Measurements from ENCODE around the gene RPS19.
A peak's percentile ranks its signal among the peaks of the same experiment; 100 is the strongest.
"Not testable (repeated sequence)": the region's sequence is repeated elsewhere in the genome, so short reads cannot be mapped to it uniquely, and the experiment has no call there.

Gene RPS19

DNA sequence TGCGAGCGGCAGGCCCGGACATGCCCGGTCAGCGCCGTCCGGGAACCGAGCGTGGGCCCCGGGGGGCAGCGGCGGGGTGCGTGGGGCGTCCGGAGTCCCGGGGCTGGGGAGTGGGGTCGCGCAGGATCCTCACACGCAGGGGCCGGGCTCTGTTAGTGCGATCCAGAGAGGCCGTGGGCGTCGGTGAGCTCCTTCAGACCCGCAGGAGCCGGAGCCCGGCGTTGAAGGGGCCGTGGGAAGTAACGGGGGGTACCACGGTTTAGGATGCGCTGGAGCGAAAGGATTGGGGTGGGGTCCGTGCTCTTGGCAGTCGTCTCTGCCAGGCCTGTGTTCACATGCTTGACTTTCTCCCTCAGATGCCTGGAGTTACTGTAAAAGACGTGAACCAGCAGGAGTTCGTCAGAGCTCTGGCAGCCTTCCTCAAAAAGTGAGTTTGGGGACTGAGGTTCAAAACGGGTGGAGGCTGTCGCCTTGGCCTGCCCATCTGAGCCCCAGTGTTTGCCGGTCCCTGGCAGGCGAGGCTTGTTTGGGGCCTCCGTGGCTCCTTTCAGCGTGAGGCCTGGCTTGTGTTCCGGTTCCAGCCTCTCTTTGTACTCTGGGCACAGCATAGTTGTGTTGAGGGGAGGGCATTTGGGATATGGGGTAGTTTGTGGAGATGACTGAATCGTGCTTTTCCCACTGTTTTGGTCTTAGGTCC, 512 bp downstream of the RPS19 start:
- DNase-seq (ENCODE audit: low read depth), result no peak

DNA sequence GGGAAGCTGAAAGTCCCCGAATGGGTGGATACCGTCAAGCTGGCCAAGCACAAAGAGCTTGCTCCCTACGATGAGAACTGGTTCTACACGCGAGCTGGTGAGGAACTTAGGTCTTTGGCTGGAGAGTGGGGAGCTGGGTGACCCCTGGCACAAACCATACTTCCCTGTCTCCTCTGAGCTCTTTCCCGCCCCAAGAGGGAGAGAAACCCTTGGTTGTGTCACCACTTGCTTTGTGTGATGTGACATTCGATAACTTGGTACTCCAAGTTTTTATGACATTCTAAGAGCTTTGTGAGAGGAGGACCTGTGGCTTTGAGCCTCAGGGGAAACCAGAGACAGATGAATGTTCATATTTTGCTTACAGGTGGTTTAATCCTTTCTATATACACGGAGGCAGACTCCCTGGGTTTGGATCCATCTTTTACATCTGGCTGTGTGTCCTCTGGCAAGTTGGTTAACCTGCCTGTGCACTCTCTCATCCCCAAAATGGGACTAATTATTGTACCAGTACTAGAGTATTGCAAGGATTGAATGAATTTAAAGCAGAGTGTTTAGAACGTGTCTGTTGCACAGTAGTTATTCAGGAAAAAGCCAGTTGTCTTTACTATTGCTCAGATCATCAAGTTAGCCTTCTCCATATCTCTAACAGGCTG, 1.2 kb downstream of the RPS19 start:
- DNase-seq (ENCODE audit: low read depth), result no peak

DNA sequence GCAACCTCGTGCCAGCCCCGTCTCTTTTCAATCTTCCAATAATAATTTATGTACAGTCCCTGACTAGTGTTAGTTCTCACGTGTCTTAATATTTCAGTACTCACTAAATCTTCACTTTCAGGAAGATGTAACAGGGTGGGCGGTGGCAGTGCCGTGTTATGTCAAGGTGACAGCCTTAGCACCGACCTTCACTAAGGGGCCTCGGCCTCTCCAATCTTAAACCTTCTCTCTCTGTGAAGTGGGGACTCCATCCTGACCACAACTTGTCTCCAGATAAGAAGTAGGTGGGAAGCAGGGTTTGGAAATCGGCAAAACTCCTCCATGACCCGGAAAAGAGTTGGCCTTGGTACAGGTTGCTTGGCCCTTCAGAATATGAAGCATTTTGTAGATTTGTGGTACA, 1.8 kb downstream of the RPS19 start:
- DNase-seq (ENCODE audit: low read depth), result no peak

DNA sequence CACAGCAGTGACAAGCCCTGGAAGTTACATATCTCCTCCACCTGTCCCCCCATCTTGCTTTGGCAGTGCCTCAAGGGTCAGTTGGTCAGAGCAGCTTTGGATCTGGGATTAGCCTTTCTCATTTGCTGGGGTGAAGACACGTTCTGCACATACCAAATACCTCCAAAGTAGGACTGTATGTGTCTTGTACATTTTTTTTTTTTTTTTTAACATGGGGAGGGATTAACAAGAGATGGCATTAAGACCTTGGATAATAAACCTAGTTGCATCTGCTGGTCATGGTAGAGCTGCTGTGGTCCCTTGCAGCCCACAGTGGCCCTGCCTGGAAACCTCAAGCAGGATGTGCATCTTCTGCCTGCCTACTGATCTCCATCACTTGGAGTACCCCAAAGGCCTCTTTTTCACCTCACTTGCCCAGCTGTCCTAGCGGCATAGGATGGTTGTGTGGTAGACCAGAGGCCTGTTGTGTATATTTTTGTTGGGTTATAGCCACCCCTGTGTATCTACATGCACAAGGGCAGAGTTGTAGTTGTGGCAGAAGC, 2.5 kb downstream of the RPS19 start:
- no peak for DNase-seq (ENCODE audit: low read depth)

DNA sequence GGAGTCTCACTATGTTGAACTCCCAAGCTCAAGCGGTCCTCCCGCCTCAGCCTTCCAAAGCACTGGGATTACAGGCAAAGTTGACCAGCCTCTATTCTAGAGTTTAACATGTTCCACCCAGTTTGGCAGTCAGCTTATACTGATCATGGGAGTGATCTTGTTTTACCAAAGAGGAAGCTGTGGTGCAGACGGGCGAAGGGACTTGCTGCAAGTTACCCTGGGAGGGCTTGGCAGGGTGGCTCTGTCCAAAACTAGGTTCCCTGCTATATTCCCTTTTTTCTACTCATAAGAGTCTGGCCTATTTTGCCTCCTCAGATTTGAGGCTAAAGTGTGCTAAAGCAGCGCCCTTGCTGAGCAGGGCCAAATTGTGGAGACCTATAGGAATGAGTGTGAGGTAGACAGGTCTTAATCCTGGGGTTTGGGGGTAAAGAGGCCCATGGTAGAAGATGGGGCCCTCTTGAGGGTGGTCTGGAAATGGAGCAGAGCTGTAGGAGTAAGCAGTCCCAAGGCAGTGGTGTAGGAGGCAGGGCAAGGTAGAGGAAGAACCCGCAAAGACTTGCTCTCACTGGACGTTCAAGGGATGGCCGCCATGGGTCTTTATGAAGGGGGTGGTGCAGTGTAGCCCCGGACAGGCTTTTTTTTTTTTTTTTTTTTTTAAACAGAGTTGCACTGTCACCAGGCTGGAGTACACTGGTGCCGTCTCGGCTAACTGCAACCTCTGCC, 3.3 kb downstream of the RPS19 start:
- no peak for DNase-seq (ENCODE audit: low read depth)

DNA sequence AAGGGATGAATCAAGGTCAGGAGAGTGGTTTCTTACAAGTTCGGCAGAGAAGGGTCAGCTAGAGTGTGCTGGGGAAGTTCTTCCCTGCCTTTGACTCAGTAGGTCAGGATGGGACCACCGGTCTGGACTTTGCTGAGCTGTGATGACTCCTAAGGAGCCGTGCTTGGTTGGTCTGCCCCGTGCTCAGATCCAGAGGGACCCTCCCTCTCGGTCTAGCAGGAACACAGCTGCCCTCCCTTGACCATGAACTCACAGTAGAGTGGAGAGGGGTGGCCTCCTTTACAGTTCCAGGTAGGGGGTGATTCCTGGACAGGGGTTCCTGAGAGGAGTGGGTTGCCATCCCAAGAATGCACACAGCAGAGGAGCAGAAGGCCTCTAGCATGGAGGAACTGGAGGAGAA, 4.3 kb downstream of the RPS19 start:
- DNase-seq (ENCODE audit: low read depth), result no peak

DNA sequence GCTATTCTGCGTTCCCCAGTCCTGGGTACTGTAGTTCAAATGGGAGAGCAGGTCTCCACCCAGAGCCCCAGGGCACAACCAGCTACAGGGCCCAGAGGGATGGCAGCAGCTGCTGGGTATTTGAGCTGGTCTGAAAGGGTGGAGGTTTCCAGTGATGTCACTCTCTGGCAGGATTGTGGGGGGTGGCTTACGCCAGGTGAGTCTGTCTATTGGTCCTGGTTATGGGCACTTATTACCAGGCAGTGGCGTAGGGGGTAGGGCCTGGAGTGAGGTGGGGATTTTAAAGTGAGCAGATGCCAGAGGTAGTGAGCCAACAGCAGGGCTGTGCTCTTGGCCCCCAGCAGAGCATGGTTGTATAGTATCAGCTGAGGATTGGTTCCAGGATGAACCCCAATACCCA, 6.2 kb downstream of the RPS19 start:
- DNase-seq (ENCODE audit: low read depth), result no peak

DNA sequence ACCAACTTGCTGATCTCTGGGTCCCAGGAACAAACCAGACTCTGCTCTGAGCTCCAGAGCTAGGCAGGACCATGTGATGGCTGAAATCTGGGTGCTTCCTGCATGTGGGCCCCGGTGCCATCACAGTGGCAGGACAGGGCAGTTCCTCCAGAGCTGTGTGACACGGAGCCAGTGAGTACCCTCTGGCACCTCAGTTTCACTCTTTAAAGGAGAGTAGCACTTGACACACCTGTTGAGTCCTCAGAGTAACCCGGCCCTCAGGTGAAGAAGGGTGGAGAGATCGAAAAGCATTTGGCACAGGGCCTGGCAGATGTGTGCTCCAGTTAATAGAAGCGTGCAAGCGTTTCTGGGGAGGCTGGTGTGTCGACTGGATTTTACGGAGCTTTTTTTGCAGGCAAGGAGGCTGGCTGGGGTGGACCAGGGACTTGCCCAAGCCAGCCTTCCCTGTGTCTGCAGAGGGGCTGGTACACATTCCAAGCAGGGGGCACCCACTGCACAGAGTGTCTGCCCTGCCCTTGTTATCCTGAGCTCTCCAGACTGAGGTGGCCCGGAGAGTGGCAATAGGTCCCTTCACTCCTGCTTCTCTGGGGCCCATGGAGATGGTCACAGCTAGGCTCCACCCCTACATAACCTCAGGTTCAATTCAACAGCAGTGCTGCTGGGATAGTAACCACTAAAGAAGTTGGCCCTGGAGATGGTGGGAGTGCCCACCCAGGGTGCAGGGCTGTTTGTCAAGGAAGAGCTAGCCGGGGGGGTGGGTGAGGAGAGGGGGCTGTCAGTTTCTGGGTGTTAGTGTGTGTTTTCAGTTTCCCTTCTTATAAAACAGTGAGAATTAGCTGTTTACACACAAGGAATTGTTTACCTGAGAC, 8.3 kb downstream of the RPS19 start:
- DNase-seq (ENCODE audit: low read depth), result no peak

DNA sequence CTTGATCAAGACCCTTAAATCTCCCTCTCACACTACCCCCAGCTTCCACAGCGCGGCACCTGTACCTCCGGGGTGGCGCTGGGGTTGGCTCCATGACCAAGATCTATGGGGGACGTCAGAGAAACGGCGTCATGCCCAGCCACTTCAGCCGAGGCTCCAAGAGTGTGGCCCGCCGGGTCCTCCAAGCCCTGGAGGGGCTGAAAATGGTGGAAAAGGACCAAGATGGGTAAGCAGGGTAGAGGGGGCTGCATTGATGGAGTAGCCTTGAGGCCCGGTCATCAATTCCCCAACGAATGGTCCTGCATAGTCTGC, 8.9 kb downstream of the RPS19 start:
- no peak for DNase-seq (ENCODE audit: low read depth)

DNA sequence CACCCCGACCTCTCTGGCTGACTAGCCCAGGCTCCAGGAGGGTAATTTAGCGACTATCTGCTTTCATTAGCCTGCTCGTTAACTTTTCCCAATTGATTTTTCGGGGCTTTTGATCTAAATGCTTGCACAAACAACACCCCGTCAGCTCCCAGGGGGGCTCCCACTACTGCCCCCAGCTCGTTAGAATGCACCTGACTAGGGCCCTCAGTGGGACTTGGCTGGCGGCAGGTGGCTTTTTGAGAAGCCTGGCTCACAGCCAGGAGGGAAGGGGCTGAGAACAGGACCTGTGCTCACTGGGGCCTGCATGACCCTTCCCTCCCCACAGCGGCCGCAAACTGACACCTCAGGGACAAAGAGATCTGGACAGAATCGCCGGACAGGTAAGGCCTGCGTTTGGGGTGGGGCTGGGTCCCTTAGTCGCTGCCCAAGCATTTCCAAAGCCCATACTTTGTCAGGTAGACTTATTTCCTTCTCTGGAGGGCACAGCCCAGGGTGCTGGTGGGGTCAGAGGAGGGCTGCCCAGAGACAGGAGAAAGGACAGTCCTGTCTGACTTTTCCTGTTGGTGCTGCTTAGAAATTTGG, 9.4 kb downstream of the RPS19 start:
- no peak for DNase-seq (ENCODE audit: low read depth)

DNA sequence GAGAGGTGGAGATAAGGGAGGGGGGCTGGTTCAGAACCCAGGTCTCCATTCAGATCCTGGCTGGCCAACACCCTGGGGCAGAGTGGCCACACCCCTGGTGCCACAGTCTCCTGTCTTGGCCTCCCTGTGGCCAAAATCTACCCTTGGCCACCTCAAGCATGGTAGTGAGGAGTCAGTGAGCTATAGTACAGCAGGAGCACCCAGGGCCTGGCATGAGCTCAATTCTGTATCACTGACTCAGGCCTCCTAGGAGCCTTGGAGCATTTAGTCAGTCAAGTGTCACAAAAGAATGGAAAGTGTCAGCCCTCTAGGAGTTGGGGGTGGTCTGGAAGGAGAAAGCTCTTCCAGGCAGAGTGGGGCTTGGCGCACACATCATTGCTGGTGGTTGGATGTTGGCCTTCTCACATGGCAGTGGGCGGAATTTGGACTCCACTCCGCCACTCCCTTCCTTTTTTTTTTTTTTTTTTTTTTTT, 10.4 kb downstream of the RPS19 start:
- DNase-seq (ENCODE audit: low read depth), result no peak

DNA sequence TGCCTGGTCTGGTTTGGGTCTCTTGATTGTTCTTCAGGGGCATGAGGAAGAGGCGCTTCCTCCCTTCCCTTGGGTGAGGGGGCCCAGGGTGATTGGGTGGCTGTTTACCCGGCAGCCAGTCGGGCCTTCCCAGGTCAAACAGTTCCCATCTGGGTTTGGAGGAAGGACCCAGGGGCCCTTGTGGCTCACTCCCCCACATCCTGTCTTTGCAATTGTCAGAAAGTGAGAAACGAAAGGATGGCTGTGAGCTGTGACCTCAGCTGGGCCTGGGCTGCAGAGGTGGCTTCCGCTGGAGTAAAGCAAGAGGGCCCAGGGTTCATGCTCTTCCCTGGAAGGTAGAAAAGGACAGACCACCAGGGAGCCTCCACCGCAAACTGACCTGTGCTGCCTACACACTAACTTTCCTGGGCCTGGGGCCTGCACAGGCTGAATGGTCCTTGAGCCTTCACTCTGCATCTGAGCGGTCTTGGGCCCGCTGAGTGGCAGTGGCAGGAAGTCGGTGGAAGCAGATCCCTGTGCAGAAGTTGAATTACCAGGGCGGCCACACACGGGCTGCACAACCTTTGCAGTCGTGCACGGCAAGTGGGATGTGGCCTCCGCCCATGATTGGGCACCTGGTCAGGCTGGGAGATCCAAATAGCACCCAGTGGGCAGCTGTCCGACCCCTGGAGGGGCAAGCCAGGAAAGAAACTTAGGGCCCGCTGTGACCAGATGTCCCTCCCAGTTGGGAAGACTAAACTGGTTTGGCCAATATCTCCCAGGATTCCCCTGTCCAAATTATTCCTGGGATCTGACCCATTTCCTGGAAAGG, 11.7 kb downstream of the RPS19 start:
- peak; percentile 47 for DNase-seq (ENCODE audit: low read depth)

DNA sequence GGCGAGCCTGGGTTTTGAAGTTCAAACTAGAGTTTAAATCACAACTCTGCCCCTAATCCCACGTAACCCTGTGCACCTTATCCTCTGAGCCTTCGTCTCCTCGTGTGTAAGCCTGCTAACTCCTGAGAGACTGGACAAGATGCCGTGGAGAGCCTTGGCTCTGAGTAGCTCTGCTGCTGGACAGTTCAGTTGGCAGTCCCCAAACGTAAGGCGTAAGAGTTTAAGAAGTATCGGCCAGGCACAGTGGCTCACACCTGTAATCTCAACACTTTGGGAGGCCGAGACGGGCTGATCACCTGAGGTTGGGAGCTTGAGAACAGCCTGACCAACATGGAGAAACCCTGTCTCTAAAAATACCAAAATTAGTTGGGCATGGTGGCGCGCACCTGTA, 12.3 kb downstream of the RPS19 start:
- DNase-seq (ENCODE audit: low read depth), result no peak

DNA sequence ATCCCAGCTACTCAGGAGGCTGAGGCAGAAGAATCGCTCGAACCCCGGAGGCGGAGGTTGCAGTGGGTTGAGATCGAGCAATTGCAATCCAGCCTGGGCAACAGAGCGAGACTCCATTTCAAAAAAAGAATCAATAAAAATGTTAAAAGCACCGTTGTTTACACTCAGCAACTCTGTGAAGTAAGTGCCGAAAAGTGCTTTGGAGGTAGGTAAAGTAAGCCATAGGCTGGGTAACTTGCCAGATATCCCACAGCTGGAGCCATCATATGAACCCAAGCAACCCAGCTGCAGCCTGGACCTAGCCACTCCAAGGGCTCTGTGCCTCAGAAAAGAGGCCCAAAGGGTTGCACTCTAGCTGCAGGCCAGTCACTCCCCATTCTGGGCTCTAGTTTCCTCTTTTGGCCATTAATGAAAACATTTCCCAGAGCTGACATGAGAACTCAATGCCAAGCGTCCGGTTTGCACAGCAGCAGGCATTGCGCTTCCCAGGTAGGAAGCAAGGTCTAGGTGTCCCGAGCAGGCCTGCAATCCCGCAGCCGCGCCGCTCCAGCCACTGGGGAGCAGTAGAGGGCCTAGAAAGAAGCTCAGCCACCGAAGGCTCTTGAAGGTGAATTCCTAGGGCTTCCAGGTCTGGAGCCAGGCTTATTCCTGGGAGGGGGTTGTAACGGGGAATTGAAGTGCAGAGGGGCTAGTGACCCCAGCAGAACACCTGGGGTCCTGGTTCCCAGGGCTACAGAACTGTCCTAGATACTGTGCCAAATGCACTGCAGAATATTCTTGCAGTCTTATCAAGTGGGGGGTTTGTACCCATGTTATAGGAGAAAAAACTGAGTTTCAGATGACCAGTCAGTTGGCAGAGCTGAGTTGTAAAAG, 13.0 kb downstream of the RPS19 start:
- DNase-seq (ENCODE audit: low read depth), result peak; percentile 45

DNA sequence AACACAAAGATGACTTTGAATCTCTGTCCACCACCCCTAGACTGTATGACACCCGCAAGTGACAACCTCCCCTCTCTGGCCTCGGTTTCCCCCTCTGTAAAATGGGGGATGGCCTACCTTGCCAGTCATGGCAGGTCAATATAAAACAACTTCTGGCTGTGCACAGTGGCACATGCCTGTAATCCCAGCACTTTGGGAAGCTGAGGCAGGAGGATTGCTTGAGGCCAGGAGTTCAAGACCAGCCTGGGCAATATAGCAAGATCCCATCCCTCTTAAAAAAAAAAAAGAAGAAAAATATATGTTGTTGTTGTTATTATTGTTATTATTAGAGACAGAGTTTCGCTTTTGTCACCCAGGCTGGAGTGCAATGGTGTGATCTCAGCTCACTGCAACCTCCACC, 15.9 kb downstream of the RPS19 start:
- not testable (repeated sequence) for DNase-seq (ENCODE audit: low read depth)

DNA sequence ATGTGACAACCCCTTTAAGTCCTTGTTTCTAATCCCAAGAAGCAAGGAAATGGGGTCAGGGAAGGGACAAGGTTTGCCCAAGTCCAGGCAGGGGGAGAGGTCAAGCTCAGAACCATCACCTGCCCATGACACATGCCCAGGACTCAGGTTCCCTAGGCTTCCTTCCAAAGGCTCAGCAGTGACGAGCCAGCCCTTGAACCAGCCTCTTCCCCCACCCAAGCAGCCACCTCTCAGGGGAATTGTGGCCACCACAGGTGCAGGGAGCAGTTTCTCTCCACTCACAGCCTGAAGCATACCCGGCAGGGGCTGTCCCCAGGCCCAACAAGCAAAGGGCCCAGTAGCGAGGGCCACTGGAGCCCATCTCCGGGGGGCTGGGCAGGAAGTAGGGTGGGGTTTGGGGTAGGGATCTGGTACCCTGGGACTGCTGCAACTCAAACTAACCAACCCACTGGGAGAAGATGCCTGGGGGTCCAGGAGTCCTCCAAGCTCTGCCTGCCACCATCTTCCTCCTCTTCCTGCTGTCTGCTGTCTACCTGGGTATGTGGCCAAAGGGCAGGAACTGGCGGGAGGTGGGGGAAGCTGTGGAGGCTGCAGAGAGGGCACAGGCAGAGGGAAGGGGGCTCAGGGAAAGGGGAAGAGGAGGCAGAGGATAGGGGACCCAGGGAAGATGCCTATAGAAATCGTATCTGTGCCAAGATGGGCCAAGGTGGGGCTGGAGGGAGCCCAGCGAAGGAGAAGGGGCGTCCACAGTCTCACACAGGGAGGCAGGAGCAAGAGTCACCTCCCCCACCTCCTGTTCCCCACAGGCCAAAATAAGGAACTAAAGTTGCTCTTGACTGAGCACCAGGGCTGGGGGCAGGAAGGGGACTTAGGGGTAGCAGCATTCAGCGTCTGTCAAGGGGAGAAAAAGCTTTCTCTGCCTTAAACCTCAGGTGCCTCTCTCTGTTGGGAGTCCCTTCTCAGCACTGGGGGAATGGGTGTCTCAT, 17.1 kb downstream of the RPS19 start, which contains the start of gene CD79A:
Gene CD79A (plus strand): TSS at position 433 of the 986 bp plus-strand sequence. CDS start 26 bp downstream, at position 459.
- DNase-seq (ENCODE audit: low read depth), result no peak

DNA sequence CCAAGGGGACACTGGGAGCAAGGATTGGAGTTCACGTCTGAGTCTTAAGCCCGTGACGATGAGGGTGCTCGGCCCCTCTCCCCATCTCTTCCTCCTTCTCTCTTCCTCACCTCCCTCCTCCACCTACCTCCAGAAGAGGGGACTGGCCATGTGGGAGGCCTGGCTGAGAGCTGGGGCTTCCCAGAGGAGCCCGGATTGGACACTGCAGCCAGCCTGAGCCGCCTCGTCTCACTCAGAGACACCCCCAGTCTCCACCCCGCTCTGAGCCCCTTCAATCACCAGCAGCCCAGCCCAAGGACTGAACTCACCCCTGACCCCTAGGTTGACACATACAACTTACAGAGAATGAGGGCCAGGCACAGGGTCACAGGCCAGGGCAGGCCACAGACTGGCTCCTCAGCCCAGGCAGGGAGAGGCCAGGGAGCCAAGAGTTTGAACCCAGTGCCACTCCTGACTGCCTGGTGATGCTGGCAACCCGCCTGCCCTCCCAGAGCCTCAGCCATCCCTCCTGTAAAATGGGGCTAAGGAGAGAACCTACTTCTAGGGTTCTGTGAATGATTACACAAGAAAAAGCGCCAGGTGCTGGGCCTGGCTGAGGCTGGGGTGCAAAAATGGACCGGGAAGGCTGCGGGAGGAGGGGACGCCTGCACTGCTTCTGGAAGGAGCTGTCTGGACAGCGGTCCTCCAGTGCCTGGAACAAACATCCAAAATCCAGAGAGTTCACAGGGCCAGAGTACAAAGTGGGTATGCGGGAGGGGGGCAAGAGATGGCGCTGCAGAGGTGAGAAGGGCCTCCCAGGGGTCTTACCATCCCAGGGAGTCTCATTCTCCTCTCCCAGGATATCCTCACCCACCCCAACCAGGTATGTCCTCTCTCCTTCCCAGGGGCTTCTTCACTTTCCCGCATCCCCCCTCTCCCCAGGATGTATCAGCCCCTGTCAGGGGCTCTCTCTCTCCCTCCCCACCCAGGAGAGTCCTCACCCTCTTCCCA, 18.2 kb downstream of the RPS19 start:
- no peak for DNase-seq (ENCODE audit: low read depth)
